GM19463 (cell line): Measurements from ENCODE around the gene OR6A2.

Experiments used
- ATAC-seq: cut with Tn5 transposase; IDR thresholded peaks from one replicate; pipeline ENCODE4 v1.9.1; 2021; ENCODE audit warnings: mild to moderate bottlenecking, moderate library complexity; ENCODE audit not compliant: unreplicated experiment

Gene OR6A2

DNA sequence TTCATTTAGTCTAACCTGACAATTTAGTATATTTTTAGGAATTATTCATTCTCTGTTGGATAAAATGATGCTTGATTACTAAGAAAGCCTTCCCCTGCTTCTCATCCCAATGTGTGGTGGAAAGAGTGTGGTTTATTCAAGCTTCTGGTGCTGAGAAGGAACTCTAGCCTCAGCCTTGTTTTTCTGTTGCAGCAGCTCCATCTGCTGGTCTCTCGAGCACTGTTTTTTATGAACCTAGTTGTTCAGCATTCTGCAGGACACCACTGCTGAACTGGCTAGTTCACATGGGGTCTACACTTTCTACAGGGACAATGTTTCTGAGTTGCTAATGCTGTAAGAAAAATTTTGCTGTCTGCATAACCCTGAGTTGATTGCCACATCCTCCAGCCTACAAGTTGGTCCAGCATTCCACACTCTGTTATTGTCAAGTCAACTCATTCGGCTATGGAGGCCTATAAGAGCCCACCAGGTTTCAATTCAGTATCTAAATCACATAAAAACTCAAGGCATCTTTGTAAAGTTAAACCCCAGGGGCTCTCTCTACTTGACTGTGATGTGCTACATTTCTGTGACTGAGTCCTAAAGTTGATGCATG is 42.0 kb downstream of the OR6A2 start:
- peak; percentile 83 for ATAC-seq

DNA sequence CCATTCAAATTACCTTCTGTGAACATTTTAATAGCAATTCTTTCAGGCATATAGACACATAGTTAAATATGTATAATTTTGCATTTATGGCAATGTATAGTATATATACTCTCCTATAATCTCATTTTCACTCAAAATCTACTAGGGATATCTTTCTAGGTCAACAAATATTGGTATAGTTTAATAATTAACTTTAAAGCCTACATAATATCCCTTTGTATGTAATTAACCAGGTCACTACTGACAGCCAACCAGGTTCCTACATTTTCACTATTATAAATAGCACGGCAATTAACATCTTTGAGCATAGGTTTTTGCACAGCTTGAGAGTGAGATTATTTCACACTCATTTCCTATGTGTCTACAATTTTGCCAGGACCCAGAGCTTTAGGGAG is 43.5 kb downstream of the OR6A2 start:
- ATAC-seq, result no peak

DNA sequence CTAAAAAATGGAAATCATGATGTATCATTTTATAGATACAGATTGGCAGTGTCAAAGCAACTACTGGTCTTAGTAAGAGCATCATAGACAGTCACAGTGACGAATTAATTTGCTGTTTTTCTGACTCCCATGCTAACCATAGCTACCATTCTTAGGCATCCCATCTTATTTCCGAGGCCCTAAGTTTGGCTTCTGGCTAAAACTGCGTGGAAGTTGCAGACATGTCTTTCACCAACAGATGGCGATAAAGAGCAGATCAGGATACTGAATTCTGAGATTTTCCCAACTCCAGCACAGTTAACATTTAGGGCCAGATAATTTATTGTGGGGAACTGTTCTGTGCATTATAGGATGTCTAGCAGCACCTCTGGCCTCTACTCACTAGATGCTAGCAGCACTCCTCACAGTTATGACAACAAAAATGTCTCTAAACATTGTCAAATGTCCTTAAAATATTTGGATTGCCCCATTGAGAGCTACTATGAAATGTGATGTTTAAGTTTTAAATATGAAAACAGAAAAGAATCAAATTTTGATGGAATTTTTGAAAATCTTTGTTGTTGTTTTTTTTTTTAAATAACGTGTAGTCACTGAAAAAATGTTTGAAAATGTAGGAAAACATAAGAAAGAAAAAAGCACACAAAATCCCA is 44.1 kb downstream of the OR6A2 start:
- peak; percentile 50 for ATAC-seq

DNA sequence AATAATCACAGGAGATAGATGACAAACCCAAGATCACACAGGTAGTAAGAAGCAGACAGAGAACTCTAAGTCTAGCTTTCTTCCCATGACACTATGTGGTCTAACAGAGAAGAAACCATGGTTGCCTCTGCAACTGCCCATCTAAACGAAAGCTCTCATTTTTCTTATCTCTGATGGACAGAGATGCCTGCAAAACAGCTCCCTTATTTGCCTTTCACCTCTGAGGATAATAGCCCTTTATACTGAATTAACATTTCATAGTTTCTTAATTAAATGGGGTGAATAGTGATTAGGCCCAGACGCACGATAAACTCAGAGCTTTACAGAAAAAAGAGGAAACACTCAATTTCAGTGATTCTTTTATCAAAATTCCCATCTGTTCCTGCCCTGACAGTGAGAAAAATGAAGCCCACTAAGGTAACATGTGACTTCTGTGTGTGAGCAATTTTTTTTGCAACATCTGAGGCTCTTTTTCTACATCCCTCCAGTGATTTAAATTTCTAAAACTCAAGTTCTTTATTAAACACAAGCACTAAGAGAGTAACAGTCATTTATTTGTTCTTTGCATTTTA is 52.3 kb downstream of the OR6A2 start:
- no peak for ATAC-seq

DNA sequence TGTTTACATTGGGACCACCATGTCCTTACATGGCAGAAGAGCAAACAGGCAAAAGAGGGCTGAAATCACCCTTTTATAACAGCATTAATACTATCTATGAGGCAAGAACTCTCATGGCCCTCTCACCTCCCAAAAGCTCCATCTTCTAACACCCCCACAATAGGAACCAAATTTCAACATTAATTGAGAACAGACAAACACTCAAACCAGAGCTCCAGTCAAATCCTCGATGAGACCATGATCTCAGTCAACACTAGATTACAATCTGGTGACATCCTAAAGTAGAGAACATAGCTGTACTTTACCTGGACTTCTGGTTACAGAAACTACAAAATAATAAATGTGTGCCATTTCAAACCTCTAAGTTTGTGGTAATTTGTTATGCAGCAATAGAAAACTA is 52.9 kb downstream of the OR6A2 start:
- no peak for ATAC-seq

DNA sequence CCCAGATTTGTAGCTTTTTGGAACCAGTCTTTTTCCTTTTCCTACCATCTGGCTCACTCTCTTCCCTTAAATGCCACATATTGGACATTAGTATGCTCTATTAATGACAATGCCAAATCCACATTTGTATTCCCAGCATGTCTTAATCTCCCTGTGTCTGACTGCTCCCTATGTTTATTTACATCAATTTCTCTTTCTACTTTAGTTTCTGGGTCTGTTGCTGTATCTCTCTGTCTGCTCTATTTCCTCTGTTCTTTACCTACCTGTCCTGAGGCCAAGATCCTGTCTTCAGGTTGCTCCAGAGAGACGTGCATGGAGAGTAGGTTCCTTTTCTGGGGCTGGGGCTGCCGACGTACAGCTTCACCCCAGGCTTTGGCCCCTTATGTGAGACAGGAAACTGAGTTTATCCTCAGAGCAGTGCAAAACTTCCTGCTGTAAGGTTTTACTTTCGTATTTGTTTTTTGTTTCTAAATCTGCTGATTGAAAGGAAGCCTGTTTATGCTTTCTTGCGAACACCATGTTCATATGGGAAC is 53.3 kb downstream of the OR6A2 start:
- peak; percentile 77 for ATAC-seq

DNA sequence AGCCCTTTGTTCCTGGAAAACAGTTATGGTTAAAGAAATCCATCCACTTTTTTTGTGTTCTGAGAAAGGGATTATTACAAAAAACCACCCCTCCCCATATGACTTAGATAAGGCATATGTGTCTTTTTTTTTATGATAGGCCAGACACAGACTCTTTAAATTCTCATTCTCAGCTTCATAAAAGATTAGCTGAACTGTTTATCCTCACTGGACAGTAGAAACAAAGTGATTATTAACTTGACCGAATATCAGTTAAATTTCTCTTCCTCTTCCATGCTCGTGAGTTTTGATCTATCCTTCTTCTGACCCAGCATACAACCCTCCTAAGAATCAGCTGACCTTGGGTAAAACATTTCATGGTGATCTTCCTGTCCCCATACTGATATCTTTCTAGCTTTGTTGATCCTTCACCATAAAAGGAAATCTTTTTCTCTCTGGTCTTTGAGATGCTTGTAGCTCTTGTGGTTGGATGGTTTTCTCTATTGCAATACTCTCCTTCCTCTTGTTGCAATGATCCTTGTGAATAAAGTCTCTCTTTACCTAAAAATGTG is 53.9 kb downstream of the OR6A2 start:
- peak; percentile 47 for ATAC-seq

DNA sequence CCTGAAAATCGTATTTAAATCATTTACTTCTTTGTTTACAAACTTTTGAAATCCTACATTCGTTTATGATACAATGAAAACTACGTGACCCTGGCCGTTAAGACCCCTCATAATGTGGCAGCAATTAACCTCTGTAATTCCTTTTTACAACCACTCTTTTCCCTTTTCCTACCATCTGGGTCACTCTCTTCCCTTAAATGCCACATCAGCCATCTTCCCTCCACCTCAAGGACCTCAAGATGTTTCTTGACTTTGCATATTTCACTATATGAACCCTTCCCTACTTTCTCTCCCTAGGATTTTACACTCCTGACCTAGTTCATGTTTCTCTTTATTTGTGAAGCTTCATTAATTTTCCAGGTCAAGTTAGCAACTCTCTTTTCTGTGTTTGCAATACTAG is 54.5 kb downstream of the OR6A2 start:
- no peak for ATAC-seq

DNA sequence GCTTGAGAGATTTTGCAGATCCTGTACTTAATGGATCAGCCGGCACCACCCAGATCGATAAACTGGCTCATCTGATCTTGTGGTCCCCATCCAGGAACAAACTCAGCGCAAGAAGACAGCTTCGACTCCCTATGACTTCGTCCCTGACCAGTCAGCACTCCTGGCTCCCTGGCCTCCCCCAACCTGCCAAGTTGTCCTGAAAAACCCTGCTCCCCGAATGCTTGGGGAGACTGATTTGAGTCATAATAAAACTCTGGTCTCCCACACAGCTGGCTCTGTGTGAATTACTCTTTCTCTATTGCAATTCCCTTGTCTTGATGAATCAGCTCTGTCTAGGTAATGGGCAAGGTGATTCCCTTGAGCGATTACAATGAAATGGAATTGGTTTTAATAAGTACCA is 57.2 kb downstream of the OR6A2 start:
- ATAC-seq, result no peak
